GM19099 (cell line): Measurements from ENCODE around the gene RAB11FIP4.

Experiments used
- POLR2A ChIP-seq: IDR thresholded peaks from 3 replicates; pipeline ENCODE4 v1.6.1; 2011; ENCODE audit warnings: low read depth; ENCODE audit not compliant: insufficient read length; ENCODE audit errors: extremely low read depth

The RAB11FIP4 gene

GRCh38 chr17:31415004-31415454, 23.6 kb downstream of the RAB11FIP4 start:
- TF ChIP-seq POLR2A: no peak

- TF ChIP-seq POLR2A: no peak
Observed at GRCh38 chr17:31415640-31416502, 24.4 kb downstream of the RAB11FIP4 start.

- no peak for TF ChIP-seq POLR2A
Observed at GRCh38 chr17:31416503-31416923, 25.0 kb downstream of the RAB11FIP4 start.

GRCh38 chr17:31417051-31417792, 25.7 kb downstream of the RAB11FIP4 start:
- TF ChIP-seq POLR2A: no peak

GRCh38 chr17:31418773-31419350, 27.4 kb downstream of the RAB11FIP4 start:
- no peak for TF ChIP-seq POLR2A

- TF ChIP-seq POLR2A: no peak
Observed at GRCh38 chr17:31422443-31422842, 31.0 kb downstream of the RAB11FIP4 start.

GRCh38 chr17:31424944-31425281, 33.4 kb downstream of the RAB11FIP4 start:
- no peak for TF ChIP-seq POLR2A

GRCh38 chr17:31425282-31426040, 34.0 kb downstream of the RAB11FIP4 start:
- no peak for TF ChIP-seq POLR2A

GRCh38 chr17:31427684-31428083, 36.2 kb downstream of the RAB11FIP4 start:
- TF ChIP-seq POLR2A: no peak

- TF ChIP-seq POLR2A: no peak
Observed at GRCh38 chr17:31428111-31428510, 36.6 kb downstream of the RAB11FIP4 start.

GRCh38 chr17:31428512-31428911, 37.0 kb downstream of the RAB11FIP4 start:
- TF ChIP-seq POLR2A: no peak

- no peak for TF ChIP-seq POLR2A
Observed at GRCh38 chr17:31431098-31431851, 39.8 kb downstream of the RAB11FIP4 start.

- TF ChIP-seq POLR2A: no peak
Observed at GRCh38 chr17:31431852-31432658, 40.6 kb downstream of the RAB11FIP4 start.
